Measurements from ENCODE around the gene DUOXA1.

Gene DUOXA1

DNA sequence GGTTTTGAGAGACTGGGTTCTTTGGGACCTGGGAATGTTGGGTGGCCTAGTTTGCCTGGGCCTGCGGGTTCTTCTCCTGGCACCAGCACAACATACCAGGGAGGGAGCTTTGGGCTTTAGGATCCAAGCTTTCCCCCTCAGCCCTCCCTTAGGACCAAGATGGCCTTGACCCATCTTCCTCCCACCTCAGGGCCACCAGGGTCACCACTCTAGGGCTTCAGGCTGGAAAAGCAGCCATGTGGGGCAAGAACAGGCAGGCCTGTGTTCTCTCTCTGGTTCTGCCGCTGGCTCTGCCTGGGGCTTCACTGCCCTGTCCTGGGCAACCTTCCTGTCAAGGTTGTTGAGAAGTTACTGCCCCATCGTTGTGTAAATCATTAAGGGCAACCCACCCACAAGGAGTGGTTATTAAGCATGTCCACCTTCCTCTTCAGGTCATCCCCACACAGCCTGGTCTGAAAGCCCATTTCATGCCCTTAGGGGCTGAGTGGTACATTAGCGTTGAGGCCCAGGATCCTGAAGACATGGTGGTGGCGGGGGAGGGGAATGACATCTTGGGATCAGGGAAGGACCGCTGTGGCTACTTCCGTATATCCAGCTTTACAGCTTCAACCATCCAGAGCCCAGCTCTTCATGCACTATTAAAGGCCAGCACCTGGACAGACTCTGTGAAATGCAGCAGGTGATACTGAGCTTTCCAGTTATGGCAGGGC, 767 bp upstream of the DUOXA1 start:
- no peak for DNase-seq

DNA sequence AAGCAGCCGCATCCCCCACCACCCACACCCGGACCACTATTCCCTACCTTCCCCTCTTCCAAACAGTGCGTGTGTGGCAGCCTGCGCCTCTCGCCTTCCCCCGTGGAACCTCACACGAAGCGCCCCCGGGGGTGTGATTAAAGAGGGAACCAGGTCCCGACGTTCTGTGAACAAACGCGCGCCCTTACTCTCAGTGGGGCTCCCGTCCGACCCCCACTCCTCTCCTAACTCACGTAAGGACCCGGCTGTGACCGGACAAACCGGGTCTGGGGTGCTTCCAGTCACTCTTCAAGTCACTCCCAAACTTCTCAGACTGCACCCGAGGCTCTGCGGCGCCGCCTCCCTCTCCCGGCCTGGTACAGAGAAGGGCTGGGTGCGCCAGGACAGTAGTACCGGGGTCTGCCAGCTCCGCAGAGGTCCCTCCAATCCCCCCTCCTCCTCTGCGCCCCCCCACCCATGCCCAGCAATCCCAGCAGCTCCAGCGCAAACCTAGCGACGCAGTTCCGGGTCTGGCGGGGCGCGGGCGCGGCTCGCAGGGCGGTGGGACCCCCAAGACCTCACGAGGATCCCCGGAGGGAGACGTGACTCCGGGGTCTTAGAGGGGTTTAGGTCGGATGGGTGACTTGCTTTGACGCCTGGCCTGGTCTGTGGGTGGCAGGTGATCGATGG, 574 bp downstream of the DUOXA1 start:
- DNase-seq = no peak

DNA sequence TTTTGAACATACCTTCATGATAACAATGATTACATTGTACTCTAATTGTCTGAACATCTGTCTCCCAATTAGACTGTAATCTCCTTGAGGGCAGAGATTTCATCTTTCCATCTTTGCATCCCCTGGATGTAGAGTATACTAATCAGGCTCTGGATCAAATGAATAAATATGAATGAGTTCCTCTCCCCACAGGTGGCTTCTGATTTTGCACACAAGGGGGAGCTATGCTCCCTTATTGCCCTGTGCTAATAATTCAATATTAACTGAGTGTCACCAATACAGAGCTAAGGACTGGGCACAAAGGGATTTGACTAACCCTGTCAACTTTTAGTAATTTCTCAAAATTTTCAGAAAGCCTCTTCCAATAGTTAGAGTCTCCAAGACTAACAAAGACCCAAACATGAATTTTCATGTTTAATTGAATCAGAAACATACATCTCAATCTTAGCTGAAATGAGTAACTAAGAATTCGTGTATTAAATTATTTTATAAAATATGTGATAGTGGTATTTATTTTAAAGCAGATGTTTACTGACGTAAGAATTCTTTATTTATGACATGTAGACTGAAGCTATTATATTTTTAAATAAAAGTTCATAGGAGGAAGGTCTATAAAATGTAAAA, 3.0 kb downstream of the DUOXA1 start:
- no peak for DNase-seq

DNA sequence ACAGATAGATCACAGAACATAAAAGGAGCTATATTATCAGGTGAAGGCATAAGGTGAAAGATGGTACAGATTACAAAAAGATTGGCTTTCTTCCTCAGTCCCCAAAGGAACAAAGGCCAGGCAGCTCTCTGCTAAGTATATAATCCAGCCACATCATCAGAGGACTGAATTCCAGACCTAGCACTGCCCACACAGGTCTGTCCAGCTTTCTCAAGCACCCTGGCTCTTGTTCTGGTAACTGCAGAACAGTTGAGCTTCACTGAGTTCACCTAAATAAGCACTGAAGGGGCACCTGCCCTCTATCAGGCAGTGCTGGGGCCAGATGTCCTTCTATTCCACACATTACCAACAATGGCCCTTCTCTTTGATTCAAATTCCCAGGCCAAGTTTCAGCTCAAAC, 6.3 kb downstream of the DUOXA1 start:
- DNase-seq = no peak

DNA sequence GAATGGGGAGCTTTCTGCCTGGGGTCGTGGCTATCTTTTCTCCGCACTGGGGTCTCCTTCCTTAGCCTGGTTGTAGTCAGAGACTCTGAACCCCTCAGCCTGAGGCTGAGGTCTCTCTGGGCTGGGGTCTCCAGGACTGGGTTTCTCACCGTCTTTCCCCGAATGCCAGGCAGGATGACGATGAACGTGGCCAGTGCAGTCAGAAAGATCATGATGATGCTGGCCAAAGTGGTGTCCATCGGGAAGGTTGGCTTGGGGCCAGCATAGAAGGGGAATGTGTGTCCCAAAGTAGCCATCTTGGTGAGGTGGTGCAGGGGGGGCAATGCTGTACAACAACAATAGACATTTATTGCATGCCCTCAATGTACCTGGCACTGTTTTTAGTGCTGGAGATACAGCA, 7.0 kb downstream of the DUOXA1 start:
- DNase-seq = no peak

DNA sequence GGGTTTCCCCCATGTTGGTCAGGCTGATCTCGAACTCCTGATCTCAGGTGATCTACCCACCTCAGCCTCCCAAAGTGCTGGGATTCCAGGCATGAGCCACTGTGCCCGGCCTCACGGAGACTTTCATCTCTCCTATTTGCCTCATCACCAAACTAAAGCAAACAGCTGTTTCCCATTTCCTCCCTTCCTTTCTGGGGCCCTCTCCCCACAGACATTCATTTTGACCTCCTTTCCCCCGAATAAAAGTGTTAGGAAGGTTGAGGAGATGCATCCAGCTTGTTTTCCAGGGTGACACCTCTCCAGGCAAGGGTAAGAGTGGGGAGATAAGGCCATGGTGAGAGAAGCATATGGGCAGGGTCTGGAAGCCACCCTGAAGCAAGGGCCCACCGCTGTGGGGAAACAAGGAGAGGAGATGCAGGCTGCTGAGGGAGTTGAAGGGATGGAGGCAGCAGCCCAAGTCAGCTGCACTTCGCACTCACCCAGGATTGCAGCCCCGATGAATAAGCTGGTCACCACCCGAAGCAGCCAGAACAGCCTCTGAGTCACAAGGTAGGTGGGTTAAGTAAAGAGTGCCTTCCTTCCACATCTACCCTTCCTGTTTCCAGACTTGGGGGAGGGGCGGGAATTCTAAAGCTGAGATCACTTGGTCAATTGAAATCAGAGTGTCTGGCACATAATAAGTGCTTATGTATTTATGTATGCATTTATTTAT, 7.8 kb downstream of the DUOXA1 start:
- no peak for DNase-seq

DNA sequence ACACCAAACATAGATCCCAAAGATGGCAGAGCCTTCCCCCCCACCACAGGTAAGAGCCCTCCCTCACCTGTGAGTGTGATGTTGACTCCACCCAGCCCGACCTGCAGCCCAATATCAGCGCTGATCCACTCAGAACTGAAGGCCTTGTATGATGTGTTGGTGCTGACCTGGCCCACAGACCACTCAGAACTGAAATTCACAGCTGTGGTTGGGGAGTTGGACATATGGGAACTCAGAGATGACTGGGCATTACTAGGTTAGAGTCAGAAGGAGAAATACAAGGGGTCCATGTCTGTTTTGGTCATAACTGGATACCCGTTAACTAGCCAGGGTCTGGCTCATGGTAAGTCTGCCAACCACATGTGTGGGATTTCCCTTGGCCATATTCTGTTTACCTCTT, 8.7 kb downstream of the DUOXA1 start:
- DNase-seq = no peak

DNA sequence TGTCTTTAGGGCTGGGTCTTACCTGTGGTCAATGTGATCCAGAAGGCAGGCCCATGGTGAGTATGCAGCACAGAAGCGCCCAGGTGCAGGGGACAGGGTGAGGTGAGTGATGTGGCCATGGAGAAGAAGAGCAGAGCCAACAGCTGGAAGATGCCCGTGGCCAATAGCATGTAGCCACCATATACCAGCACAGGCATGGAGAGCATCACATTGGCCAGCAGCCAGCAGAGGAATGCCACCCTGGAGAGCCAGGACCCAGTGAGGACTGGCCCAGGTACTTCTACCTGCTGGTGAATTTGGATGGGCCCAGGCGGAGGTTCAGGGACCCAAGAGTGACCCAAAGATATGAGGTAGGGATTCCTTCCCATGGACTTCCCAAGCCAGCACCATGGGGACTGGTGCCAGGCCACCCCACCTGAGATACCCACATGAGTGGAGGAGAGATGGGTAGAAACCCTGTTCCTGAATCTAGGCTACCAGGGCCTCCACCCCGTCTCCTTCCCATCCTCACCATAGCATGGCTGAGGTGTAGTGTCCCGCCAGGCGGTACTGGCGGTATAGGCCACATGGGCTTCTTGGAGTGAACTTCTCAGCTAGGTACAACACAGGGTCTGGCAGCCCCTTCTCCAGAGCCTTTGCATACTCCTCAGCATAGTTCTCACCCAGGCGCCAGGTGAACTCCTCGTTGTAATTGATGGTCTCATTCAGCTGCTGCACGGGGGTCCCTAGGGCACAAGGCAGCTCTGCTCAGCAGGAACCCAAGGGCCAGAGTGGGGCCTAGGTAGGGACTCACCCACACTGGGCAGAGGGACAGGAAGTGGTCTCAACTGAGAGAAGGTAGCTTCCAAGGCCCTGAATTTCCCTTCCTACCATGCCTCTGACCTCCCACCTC, 9.4 kb downstream of the DUOXA1 start:
- no peak for DNase-seq

DNA sequence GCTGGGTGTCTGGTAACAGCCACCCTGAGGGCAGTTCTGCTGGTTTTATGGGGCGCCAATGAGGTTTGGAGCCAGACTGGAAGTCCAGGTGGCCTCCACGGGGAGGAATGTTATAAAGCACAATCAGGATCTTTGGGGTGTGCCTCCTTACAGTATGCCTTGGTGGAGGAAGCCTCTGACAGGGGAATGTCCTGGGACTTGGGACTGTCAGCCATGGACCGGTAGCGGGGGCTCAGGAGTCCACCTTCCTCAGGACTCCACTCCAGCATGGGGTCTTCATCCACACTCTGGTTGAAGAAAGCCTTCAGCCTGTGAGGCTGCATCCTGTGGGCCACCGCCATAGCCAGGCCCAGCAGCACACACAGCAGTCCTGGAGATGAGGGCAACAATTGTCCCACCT, 10.7 kb downstream of the DUOXA1 start:
- no peak for DNase-seq

DNA sequence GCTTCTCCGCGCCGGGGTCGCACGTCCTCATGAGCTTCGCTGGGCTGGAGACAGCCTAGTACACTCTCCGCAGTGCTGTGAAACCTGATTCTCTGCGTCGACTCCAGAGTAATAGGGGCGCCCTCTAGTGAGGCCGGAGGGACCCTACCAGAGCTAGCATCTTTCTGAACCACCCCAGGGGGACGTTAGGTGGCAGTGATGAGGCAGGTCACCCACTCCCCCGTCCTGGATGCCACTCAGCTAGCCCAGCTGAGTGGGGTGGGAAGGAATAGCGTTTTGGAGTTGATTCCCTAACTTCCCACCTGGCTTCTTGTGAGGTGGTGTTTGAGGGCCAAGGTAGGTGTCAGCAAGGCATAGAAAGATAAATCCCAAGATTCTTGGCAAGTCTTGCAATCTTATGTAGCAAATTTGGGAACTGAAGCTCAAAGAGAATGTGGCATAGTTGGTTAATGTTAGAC, 11.5 kb downstream of the DUOXA1 start:
- DNase-seq = no peak

DNA sequence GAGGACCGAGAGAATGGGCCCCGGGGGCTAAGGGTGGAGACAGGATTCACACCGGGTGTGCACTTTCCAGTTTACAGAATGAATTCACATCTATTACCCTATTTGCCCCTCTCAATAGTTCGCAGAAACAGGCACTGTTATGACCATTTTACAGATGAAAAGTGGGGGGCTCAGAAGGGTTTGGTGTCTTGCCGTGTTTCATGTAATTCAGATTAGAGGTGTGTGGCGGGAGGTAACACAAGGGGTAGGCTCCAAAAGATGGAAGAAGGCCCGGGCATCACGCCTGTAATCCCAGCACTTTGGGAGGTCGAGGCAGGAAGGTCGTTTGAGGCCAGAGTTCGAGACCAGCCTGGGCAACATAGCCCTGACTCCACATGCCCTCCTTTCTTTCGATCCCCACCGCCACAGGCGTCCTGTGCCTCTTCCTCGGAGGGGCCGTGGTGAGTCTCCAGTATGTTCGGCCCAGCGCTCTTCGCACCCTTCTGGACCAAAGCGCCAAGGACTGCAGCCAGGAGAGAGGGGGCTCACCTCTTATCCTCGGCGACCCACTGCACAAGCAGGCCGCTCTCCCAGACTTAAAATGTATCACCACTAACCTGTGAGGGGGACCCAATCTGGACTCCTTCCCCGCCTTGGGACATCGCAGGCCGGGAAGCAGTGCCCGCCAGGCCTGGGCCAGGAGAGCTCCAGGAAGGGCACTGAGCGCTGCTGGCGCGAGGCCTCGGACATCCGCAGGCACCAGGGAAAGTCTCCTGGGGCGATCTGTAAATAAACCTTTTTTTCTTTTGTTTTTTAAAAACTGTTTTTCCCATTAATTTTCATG, 12.2 kb downstream of the DUOXA1 start:
- no peak for DNase-seq

DNA sequence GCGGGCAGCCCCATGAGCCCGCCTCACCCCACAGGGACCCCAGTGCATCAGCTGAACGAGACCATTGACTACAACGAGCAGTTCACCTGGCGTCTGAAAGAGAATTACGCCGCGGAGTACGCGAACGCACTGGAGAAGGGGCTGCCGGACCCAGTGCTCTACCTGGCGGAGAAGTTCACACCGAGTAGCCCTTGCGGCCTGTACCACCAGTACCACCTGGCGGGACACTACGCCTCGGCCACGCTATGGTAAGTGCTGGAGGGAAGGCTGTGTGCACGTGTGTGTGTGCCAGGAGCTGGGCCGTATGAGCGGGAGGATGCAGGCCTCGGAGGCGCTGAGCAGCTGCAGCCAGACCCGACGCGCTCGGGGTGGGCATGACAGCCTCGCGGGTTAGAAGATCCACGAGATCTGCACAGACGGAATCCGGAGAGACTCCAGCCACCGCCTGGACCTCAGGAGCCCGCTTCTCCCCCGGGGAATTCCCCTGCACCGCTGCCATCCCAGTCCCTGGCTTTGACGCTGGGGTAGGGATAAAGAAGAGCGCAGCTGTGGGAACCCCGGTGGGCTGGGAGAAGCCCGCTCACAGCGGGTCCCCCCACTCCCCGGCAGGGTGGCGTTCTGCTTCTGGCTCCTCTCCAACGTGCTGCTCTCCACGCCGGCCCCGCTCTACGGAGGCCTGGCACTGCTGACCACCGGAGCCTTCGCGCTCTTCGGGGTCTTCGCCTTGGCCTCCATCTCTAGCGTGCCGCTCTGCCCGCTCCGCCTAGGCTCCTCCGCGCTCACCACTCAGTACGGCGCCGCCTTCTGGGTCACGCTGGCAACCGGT, 13.0 kb downstream of the DUOXA1 start:
- no peak for DNase-seq

DNA sequence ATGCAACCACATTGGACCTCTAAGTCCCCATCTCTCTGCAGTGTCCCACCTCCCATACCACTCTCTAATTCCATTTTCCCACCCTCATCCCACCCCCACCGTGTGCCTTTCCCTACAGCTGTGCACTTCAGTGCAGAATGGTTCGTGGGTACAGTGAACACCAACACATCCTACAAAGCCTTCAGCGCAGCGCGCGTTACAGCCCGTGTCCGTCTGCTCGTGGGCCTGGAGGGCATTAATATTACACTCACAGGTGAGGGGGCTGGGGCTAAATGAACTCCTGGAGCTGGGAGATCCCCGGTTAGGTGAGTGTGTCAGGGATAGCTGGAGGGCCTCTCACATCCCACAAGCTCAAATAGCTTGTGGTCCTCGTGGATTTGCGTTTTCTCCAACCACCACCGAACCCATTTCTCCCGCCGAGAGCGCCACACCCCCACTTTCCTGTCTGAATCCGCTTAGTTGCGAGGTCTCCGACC, 13.6 kb downstream of the DUOXA1 start:
- DNase-seq = no peak

DNA sequence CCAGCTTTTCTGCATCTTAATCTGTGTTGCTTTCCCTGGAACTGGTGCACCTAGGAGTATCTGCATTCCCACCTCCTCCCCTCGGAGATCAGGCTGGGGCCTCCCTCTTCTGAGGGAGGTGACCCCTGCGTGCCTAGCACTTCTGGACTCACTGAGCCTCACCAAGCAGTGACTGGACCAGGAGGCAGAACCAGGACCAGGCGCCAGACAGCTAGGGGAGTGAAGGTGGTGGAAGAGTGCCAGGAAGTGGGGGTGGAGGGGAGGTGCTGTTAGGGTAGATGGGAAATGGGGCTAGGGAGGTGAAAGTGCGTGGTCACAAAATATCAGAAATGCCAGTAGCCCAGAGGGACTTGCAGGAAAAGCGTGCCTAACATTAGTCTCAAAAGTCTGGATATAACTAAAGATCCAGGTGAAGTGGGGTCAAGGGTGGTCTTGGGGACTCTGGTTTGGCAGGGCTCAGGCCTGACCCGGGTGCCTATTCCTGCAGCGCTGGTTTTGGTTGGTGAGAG, 14.3 kb downstream of the DUOXA1 start:
- no peak for DNase-seq

DNA sequence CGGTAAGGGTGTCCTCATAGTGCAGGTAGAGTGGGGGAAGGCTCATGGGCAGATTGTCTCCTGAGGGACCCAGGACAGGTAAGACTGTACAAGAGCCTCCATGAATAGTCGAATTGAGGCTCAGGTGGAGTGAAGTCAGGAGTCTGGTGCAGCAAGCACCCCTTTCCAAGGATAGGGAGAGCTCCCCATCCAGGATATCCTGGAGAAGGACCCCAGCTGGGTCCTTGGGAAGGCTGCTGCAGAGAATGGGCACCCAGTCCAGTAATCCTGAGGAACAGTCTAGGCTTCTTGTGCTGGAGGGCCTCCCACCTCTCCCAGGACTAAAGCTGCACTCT, 15.0 kb downstream of the DUOXA1 start:
- DNase-seq = no peak

DNA sequence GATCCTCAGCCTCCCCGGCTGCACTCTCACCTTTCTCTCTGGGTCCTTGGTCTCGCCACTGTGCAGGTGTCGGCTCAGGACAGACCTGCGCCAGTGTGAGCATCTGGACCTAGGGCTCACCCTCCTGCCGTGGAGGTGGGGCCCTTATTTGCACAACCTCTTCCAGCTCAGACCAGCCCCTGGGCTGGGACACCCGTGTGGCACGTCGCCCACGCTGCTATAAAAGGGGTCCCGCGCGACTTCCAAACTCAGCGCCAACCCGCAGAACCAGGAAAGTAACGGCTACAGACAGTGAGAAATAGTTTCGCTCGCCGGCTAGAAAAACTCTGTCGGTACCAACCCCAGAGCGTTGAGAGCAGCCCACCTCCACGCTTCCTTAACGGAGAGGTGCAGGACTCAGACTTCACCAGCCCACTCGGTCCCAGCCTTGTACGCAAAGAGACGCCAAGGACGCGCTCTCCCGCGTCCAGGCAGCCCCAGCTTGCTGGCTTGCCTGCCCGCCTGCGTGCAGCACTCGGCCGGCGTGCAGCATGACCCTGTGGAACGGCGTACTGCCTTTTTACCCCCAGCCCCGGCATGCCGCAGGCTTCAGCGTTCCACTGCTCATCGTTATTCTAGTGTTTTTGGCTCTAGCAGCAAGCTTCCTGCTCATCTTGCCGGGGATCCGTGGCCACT, 15.5 kb downstream of the DUOXA1 start, which contains the start of the genes DUOX2 and DUOXA2:
DUOX2 (minus strand) TSS at position 97 of the 675 bp plus-strand sequence. CDS start 761 bp downstream, outside the sequence.
DUOXA2 (plus strand) TSS at position 251 of the 675 bp plus-strand sequence; CDS start at position 531, 280 bp downstream.
- DNase-seq = no peak

DNA sequence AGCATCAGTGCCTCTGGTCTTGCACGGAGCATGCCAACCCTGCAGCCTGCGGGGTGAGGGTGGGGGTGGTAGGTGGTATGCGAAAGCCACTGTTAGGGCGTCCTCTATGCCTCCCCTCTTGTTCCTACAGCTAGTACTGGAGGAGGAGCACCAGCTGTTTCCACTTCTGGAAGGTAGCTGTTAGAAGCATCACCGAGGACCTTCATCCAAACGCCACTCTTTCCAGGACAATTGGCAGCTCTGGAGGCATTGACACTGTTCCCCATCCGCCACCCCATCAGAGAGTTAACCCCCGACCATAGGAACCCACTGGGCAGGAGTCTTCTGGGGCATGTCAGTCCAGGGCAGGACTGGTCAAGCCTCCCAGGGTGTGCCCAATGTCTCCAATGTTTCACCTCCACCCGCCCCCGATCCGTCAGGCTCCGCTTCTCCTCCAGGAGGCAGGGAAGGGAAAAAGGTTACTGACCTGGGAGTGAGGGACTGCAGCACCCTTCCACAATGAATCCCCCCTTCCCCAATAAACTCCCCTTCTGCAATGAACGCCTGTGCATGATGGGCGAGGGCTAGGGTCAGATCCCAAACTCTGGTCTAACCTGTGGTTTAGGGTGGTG, 16.2 kb downstream of the DUOXA1 start:
- DNase-seq = no peak

DNA sequence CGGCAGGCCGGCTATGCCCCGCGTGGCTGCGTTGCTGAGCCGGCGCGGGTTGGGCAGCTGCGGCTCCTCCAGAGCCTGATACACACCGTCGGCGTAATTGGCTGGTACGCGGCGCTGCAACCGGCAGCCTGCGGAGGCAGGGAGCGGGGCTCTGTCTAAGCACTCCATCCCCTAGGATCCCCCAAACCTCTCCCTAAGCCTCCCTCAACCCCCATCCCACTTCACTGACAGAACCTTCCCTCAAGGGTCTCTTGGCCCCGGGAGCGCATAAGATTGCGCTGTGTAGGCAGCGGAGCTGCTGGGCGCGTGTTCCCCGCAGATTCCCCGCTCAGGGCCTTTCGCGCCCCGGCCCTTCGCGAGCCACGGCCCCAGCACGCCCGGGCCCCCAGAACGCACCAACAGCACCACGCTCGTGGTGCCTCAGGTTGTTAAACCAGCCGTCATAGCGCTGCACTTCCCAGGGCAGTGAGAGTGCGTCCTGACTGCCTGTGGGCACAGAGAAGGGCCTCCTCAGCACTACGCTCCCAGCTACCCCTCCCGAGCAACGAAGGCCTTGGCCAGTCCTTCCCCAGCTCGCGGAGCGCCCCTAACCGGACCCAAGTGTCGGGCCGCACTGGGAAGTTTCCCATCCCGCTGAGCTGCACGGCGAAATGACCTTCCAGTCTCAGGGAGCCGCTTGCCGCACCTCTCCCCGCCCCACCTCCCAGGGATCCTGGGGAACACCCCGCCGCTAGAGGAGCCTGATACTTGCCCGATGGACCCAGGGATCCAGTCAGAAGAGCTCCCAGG, 16.9 kb downstream of the DUOXA1 start:
- DNase-seq = no peak

Data from cortex of kidney (tissue), 1 donor.